ENCODE measurements around the gene ARHGAP18.
"Not testable (repeated sequence)": the region's sequence is repeated elsewhere in the genome, so short reads cannot be mapped to it uniquely, and the experiment has no call there.

Gene ARHGAP18

GRCh38 chr6:129607581-129608186 is 102.3 kb downstream of the ARHGAP18 start:
- no peak for DNase-seq

DNA sequence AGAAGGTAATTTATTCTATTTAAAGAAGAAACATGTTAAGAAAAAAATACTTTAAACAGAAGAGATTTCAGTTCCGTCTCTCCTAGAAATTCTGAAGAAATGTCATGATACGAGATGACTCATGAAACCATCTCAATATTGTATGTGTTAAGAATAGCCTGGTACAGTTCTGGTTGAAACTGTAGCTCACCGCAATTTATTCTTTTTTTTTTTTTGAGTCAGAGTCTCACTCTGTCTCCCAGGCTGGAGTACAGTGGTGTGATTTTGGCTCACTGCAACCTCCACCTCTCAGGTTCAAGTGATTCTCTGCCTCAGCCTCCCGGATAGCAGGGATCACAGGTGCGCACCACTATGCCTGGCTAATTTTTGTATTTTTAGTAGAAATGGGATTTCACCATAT is 103.3 kb downstream of the ARHGAP18 start:
- no peak for DNase-seq

DNA sequence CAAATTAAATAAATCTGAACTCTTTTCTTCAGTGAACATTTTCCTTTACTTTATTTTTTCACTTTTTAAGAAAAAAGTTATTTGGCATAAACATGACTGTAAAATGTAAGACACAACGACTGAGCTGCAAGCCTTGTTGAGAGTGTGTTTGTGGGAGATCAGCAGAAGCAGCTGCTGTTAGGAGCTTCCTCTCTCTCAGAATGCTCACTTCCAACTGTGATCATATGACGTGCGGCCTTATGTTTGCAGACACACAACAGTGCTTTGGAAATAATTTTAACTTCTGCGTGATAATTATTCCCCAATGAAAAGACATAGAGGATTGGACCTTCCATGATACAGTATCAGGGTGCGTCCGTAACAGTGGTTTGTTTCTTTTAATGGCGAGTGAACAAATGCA is 104.0 kb downstream of the ARHGAP18 start:
- no peak for DNase-seq

GRCh38 chr6:129605095-129605494 is 104.9 kb downstream of the ARHGAP18 start:
- DNase-seq, result no peak

DNA sequence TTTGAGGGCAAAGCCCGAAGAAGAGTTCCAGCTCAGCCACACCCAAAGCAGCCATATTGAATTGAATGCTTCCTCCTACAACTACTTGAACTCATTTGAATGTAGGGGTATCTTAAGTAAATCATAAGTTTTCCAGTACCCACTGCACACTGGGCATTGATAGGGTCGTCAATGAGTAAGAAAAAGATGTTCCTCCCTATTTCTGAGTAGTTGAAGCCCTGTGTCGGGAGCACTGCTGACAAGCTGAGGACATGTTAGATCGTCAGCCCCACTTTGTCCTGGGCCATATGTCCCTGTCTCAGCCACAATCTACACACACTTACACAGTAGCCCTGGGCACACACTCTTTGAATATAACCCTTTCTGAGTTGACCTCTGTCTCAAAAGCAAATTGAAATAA is 105.7 kb downstream of the ARHGAP18 start:
- DNase-seq, result no peak

- DNase-seq, result no peak
These were observed 106.2 kb downstream of the ARHGAP18 start for GRCh38 chr6:129603741-129604140.

DNA sequence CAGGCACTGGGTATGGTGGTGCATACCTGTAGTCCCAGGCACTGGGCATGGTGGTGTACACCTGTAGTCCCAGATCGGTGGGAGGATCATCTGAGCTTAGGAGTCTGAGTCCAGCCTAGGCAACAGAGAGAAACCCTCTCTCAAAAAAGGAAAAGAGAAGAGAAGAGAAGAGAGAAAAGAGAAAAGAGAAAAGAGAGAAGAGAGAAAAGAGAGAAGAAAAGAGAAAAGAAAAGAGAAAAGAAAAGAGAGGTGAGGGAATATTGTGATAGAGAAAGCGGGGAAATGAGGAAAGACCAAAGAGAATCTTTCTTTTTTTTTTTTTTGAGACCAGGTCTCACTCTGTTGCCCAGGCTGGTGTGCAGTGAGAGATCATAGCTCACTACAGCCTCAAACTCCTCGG is 108.7 kb downstream of the ARHGAP18 start:
- DNase-seq, result no peak

GRCh38 chr6:129599467-129599866 is 110.5 kb downstream of the ARHGAP18 start:
- no peak for DNase-seq

GRCh38 chr6:129598244-129599187 is 111.5 kb downstream of the ARHGAP18 start:
- DNase-seq, result no peak

- DNase-seq, result no peak
These were observed 112.8 kb downstream of the ARHGAP18 start for GRCh38 chr6:129597023-129597713.

DNA sequence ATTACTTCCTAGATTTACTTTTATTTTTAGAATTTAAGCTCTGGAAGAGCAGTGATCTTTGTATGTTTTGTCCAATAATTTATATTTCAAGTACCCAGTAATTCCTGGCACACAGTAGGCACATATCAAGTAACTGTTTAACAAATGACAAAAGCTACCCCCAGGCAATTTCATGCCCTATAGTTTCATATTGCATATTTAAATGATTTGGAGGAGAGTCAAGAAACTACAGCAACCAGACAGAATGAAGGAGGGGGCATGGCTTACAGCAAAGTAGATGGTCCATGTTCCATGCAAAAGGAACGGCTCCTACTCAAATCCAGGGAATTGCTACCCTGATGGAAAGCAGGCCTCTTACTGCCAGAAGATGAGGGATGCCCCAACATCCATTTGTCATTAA is 113.5 kb downstream of the ARHGAP18 start:
- DNase-seq, result no peak

DNA sequence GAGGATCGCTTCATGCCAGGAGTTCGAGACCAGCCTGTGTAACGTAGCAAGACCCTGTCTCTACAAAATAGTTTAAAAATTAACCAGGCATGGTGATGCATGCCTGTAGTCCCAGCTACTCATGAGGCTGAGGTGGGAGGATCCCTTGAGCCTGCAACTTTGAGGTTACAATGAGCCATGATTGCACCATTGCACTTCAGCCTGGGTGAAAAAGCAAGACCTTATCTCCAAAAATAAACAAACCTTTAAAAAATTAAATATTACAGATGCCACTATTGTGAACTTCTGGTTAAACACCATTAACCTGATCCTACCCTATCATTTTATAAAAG is 116.8 kb downstream of the ARHGAP18 start:
- no peak for DNase-seq

- DNase-seq, result no peak
These were observed 117.3 kb downstream of the ARHGAP18 start for GRCh38 chr6:129592516-129593232.

GRCh38 chr6:129590408-129591022 is 119.5 kb downstream of the ARHGAP18 start:
- no peak for DNase-seq

DNA sequence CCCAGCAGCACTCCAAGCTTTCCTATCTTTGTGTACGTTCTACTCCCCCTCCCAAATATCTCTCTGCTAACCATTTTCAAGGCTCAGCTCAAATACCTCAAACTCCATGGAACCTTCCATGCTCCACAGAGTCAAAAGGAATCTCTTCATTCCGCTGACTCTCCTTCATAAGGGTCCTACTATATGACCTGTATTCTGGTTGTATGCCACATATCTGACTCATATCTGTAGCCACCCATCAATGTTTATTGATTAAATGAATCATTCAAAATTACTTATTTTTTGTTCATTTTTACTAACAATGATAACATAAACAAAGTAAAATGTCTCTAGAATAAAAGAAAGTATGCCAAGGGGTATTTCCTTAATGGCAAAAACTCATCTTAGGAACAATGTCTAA is 123.2 kb downstream of the ARHGAP18 start:
- DNase-seq, result no peak

- no peak for DNase-seq
These were observed 126.1 kb downstream of the ARHGAP18 start for GRCh38 chr6:129583866-129584265.

- no peak for DNase-seq
These were observed 131.7 kb downstream of the ARHGAP18 start for GRCh38 chr6:129578315-129578714.

DNA sequence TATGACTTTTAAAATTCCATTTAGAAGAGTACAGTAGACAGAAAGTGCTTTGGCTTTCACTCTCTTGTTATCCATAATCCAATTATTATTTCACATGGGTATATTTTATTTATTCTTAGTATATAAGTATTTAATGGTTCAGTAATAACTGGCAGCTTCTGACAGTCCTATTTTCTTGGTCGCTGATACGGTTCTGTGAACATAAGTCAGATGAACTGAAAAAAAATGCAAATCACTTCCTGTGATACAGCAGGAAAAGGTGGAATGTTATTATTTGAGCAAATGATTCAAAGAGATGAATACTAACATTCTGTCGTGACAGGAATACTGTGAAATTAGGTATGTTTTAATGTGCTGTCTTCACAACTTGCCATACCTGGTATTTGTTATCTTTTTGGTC is 132.3 kb downstream of the ARHGAP18 start:
- no peak for DNase-seq

DNA sequence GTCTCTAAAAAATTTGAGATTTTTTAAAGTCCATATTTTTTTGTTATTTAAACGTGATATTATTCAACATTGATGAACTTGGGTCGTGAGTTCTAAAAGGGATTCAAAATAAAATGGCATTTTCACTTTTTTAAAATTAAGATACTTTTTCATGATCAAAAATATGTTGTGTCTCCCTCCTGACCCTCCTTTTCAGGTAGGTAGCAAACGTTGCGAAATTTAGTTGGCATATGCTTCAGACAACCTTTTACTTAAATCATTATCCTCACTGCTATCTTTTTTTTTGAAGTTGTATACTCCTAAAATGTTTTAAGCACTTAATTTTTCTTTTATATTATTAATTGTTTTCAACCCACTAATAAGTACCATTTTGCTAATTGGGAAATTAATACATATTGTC is 133.5 kb downstream of the ARHGAP18 start:
- DNase-seq, result no peak

DNA sequence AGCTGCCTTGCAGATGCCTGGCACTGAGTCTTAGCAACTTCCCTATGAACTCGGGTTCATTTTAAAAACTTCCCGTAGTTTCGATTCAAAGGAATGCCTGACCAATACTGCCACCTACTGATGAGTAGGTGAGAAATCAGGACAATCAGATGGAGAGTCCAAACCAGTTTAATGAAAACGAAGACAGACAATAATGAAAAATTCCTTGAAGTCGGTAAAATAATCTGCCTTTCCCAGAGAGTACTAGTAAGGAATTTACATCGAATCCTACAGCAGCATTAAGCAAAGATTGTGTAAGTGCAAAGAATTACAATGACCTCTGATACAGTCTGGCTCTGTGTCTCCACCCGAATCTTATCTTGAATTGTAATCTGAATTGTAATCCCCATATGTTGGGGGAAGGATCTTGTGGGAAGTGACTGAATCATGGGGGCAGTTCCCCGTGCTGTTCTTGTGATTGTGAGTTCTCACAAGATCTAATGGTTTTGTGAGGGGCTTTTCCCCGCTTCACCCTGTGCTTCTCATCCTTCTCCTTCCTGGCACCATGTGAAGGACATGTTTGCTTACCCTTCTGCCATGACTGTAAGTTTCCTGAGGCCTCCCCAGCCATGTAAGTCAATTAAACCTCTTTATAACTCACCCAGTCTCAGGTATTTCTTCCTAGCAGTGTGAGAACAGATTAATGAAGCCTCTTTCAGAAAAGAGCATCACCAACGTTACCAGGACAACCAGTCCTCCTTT is 134.4 kb downstream of the ARHGAP18 start:
- DNase-seq, result no peak

GRCh38 chr6:129574605-129575004 is 135.4 kb downstream of the ARHGAP18 start:
- not testable (repeated sequence) for DNase-seq

GRCh38 chr6:129570929-129571328 is 139.0 kb downstream of the ARHGAP18 start:
- not testable (repeated sequence) for DNase-seq

All from CD4-positive, alpha-beta T cell treated with Interferon gamma for 1 hour (primary cell).